ENCODE measurements around the gene FTH1. TPM values are rescaled to one million over a fixed set of nuclear protein-coding genes. Genes with fewer than 3 reads are reported as not detected.
A peak's percentile ranks its signal among the peaks of the same experiment; 100 is the strongest.

The FTH1 gene
- total and polyA plus RNA-seq, 2 of the 13 experiments (the other 11 are each of a cell fraction or from before 2014, with no cell fraction given): 607 to 760 TPM

DNA sequence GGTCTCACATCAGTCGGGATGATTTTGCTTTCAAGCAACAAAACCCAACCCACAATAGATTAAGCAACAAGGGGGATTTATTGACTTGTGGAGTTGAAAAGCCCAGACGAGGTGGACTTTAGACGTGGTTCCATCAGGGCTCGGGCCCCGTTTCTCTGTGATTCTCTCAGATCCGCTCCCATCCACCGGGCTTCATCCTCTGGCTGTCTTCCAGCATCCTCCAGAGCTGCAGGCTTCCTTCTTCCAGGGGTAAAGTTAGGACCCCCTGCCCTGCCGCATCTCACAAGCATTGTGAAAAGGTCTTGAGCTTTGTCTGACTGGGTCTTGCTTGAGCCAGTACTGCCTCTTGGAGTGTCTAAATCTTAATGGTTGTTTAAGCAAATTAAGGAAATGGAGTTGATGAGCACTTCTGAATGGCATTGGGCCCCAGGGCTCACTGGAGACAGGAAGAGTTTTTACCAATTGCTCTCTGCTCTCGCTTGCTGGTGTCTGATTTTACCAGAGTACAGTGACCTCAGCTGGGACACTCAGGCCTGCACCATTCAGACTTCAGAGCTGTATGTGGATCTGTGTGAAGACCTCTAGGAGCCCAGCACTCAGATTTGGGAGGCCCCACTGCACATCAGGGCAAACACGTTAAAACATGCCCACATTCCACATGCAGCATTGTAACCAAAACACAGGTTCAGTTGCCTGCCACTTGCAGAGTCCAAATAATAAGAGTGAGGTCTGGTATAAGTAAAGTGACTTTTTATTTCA lies 13.5 kb upstream of the FTH1 start (continued):
- TF ChIP-seq, protein P1, sequence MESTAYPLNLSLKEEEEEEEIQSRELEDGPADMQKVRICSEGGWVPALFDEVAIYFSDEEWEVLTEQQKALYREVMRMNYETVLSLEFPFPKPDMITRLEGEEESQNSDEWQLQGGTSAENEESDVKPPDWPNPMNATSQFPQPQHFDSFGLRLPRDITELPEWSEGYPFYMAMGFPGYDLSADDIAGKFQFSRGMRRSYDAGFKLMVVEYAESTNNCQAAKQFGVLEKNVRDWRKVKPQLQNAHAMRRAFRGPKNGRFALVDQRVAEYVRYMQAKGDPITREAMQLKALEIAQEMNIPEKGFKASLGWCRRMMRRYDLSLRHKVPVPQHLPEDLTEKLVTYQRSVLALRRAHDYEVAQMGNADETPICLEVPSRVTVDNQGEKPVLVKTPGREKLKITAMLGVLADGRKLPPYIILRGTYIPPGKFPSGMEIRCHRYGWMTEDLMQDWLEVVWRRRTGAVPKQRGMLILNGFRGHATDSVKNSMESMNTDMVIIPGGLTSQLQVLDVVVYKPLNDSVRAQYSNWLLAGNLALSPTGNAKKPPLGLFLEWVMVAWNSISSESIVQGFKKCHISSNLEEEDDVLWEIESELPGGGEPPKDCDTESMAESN (CRISPR knock-in tag; conservative IDR thresholded peaks at IDR 0.05): no peak; the same call in 1 of the 2 replicates
- TF ChIP-seq MTF2 (CRISPR knock-in tag; IDR thresholded peaks at IDR 0.05; ENCODE audit: borderline replicate concordance): no peak
- no peak for TF ChIP-seq TEAD2 (CRISPR knock-in tag; IDR thresholded peaks at IDR 0.05)
- TF ChIP-seq, protein P2, sequence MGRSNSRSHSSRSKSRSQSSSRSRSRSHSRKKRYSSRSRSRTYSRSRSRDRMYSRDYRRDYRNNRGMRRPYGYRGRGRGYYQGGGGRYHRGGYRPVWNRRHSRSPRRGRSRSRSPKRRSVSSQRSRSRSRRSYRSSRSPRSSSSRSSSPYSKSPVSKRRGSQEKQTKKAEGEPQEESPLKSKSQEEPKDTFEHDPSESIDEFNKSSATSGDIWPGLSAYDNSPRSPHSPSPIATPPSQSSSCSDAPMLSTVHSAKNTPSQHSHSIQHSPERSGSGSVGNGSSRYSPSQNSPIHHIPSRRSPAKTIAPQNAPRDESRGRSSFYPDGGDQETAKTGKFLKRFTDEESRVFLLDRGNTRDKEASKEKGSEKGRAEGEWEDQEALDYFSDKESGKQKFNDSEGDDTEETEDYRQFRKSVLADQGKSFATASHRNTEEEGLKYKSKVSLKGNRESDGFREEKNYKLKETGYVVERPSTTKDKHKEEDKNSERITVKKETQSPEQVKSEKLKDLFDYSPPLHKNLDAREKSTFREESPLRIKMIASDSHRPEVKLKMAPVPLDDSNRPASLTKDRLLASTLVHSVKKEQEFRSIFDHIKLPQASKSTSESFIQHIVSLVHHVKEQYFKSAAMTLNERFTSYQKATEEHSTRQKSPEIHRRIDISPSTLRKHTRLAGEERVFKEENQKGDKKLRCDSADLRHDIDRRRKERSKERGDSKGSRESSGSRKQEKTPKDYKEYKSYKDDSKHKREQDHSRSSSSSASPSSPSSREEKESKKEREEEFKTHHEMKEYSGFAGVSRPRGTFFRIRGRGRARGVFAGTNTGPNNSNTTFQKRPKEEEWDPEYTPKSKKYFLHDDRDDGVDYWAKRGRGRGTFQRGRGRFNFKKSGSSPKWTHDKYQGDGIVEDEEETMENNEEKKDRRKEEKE (IDR thresholded peaks at IDR 0.05): no peak
- no peak for TF ChIP-seq SP2 (CRISPR knock-in tag; IDR thresholded peaks at IDR 0.05)
- no peak for TF ChIP-seq ZNF703 (CRISPR knock-in tag; IDR thresholded peaks at IDR 0.05; ENCODE audit: borderline replicate concordance)
- peak; percentile 66; the same call in 1 of the 2 replicates for TF ChIP-seq HIVEP1 (CRISPR knock-in tag; IDR thresholded peaks at IDR 0.05)
- TF ChIP-seq ZNF547 (CRISPR knock-in tag; IDR thresholded peaks at IDR 0.05): no peak
- peak; percentile 54; the same call in 1 of the 2 replicates for TF ChIP-seq ZNF350 (CRISPR knock-in tag; IDR thresholded peaks at IDR 0.05; ENCODE audit: borderline replicate concordance, low read depth)
- TF ChIP-seq POLR2G (IDR thresholded peaks at IDR 0.05; ENCODE audit: low read depth, low read length): no peak
- TF ChIP-seq GFI1 (CRISPR knock-in tag; IDR thresholded peaks at IDR 0.05; ENCODE audit: borderline replicate concordance): peak; percentile 74
- no peak for TF ChIP-seq ZFP36L2 (CRISPR knock-in tag; IDR thresholded peaks at IDR 0.05)
- no peak for TF ChIP-seq PTBP1 (IDR thresholded peaks at IDR 0.05; ENCODE audit: low read depth, low read length, poor library complexity, severe bottlenecking)
- TF ChIP-seq SMC3 (IDR thresholded peaks at IDR 0.05; ENCODE audit: low read length): peak; percentile 40
- TF ChIP-seq TBX2 (CRISPR knock-in tag; IDR thresholded peaks at IDR 0.05; ENCODE audit: borderline replicate concordance): 0 out of 2 replicates have a peak, but pooled peaks have one; percentile 40
- TF ChIP-seq ZNF839 (CRISPR knock-in tag; IDR thresholded peaks at IDR 0.05; ENCODE audit: borderline replicate concordance): no peak
- no peak; the same call in 1 of the 2 replicates for TF ChIP-seq ZNF629 (CRISPR knock-in tag; conservative IDR thresholded peaks at IDR 0.05)
- no peak for TF ChIP-seq NR2F1 (CRISPR knock-in tag; IDR thresholded peaks at IDR 0.05)
- TF ChIP-seq, protein P3, sequence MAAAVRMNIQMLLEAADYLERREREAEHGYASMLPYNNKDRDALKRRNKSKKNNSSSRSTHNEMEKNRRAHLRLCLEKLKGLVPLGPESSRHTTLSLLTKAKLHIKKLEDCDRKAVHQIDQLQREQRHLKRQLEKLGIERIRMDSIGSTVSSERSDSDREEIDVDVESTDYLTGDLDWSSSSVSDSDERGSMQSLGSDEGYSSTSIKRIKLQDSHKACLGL (CRISPR knock-in tag; IDR thresholded peaks at IDR 0.05): no peak
- TF ChIP-seq, protein P4, sequence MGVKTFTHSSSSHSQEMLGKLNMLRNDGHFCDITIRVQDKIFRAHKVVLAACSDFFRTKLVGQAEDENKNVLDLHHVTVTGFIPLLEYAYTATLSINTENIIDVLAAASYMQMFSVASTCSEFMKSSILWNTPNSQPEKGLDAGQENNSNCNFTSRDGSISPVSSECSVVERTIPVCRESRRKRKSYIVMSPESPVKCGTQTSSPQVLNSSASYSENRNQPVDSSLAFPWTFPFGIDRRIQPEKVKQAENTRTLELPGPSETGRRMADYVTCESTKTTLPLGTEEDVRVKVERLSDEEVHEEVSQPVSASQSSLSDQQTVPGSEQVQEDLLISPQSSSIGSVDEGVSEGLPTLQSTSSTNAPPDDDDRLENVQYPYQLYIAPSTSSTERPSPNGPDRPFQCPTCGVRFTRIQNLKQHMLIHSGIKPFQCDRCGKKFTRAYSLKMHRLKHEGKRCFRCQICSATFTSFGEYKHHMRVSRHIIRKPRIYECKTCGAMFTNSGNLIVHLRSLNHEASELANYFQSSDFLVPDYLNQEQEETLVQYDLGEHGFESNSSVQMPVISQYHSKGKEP (CRISPR knock-in tag; IDR thresholded peaks at IDR 0.05): no peak
- TF ChIP-seq, protein P5, sequence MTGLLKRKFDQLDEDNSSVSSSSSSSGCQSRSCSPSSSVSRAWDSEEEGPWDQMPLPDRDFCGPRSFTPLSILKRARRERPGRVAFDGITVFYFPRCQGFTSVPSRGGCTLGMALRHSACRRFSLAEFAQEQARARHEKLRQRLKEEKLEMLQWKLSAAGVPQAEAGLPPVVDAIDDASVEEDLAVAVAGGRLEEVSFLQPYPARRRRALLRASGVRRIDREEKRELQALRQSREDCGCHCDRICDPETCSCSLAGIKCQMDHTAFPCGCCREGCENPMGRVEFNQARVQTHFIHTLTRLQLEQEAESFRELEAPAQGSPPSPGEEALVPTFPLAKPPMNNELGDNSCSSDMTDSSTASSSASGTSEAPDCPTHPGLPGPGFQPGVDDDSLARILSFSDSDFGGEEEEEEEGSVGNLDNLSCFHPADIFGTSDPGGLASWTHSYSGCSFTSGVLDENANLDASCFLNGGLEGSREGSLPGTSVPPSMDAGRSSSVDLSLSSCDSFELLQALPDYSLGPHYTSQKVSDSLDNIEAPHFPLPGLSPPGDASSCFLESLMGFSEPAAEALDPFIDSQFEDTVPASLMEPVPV (CRISPR knock-in tag; IDR thresholded peaks at IDR 0.05): 0 out of 2 replicates have a peak, but pooled peaks have one; percentile 53

Data from HepG2 (cell line).